Measurements from ENCODE around the gene IMMP2L.
"Not testable (repeated sequence)": the region's sequence is repeated elsewhere in the genome, so short reads cannot be mapped to it uniquely, and the experiment has no call there.

Gene IMMP2L

DNA sequence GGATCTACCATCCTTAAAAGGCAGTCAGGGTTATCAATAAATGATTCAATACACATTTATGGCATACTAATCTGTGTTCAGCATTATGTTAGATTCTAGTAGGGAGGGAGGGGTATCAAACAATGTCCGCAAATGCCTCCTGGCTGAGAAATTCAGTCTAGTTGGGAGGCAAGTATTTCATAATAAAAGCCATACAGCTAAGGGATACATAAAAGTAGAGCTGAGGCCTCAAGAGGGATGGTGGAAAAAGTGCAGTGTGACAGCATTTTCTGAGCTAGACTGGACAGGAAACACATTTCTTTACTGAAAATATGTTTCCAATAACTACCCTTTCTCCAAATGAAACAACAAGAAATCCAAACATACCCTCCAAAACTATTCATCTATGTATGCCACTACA is 624.1 kb downstream of the IMMP2L start:
- H3K9ac ChIP-seq (ENCODE audit: low read length) = no peak overlapping the region
- no peak for TF ChIP-seq EZH2phosphoT487 (conservative IDR thresholded peaks at IDR 0.05; ENCODE audit: low read length)
- TF ChIP-seq CTCF (IDR thresholded peaks at IDR 0.05; ENCODE audit: insufficient read depth, low read length, poor library complexity, severe bottlenecking) = no peak
- H4K20me1 ChIP-seq (ENCODE audit: low read depth, low read length) = no peaks in the 10 kb centered on the region
- no peaks in the 10 kb centered on the region for H3K27me3 ChIP-seq (ENCODE audit: low read length)
- no peaks in the 10 kb centered on the region for H3K36me3 ChIP-seq (ENCODE audit: low read length)
- no peak overlapping the region for H2AFZ ChIP-seq (ENCODE audit: low read depth, low read length, severe bottlenecking)
- H3K4me3 ChIP-seq (ENCODE audit: insufficient read depth, low read length, poor library complexity, severe bottlenecking) = no peak overlapping the region
- no peak overlapping the region for H3K4me2 ChIP-seq (ENCODE audit: low read depth, low read length, poor library complexity, severe bottlenecking)
- no peaks in the 10 kb centered on the region for H3K9me3 ChIP-seq (ENCODE audit: insufficient read depth, low read length)
- H3K79me2 ChIP-seq (ENCODE audit: insufficient read depth, low read length) = no peaks in the 10 kb centered on the region
- no peaks in the 10 kb centered on the region for H3K9me2 ChIP-seq (replicated peaks; ENCODE audit: insufficient read depth, low read length)
- H3K27ac ChIP-seq (ENCODE audit: low read depth, low read length) = no peak overlapping the region
- H3F3A ChIP-seq (ENCODE audit: insufficient read depth) = no peaks in the 10 kb centered on the region

- not testable (repeated sequence) for H3K36me3 ChIP-seq (ENCODE audit: low read length); H3K27me3 ChIP-seq (ENCODE audit: low read length); H3K4me2 ChIP-seq (ENCODE audit: low read depth, low read length, poor library complexity, severe bottlenecking); H4K20me1 ChIP-seq (ENCODE audit: low read depth, low read length); H3K9me2 ChIP-seq (replicated peaks; ENCODE audit: insufficient read depth, low read length); H3F3A ChIP-seq (ENCODE audit: insufficient read depth); H3K27ac ChIP-seq (ENCODE audit: low read depth, low read length); H3K9ac ChIP-seq (ENCODE audit: low read length); H2AFZ ChIP-seq (ENCODE audit: low read depth, low read length, severe bottlenecking); H3K4me3 ChIP-seq (ENCODE audit: insufficient read depth, low read length, poor library complexity, severe bottlenecking); H3K79me2 ChIP-seq (ENCODE audit: insufficient read depth, low read length); H3K9me3 ChIP-seq (ENCODE audit: insufficient read depth, low read length)
Measured at GRCh38 chr7:110936665-110937064, 625.6 kb downstream of the IMMP2L start.

- Histone ChIP-seq H3K27ac (ENCODE audit: low read depth, low read length) (no peak overlapping the region), H3K36me3 (ENCODE audit: low read length) (no peaks in the 10 kb centered on the region), H3K9ac (ENCODE audit: low read length) (no peak overlapping the region), H3K4me3 (ENCODE audit: insufficient read depth, low read length, poor library complexity, severe bottlenecking) (no peak overlapping the region), H4K20me1 (ENCODE audit: low read depth, low read length) (no peaks in the 10 kb centered on the region), H2AFZ (ENCODE audit: low read depth, low read length, severe bottlenecking) (no peak overlapping the region), H3K9me2 (replicated peaks; ENCODE audit: insufficient read depth, low read length) (no peaks in the 10 kb centered on the region), H3F3A (ENCODE audit: insufficient read depth) (no peaks in the 10 kb centered on the region), H3K9me3 (ENCODE audit: insufficient read depth, low read length) (no peaks in the 10 kb centered on the region), H3K4me2 (ENCODE audit: low read depth, low read length, poor library complexity, severe bottlenecking) (no peak overlapping the region), H3K27me3 (ENCODE audit: low read length) (no peaks in the 10 kb centered on the region), H3K79me2 (ENCODE audit: insufficient read depth, low read length) (no peaks in the 10 kb centered on the region)
- TF ChIP-seq EZH2phosphoT487 (conservative IDR thresholded peaks at IDR 0.05; ENCODE audit: low read length) (no peak), CTCF (IDR thresholded peaks at IDR 0.05; ENCODE audit: insufficient read depth, low read length, poor library complexity, severe bottlenecking) (no peak)
Measured at GRCh38 chr7:110929480-110930249, 632.6 kb downstream of the IMMP2L start.

GRCh38 chr7:110922906-110923305 is 639.4 kb downstream of the IMMP2L start:
- no peak overlapping the region for H3K4me2 ChIP-seq (ENCODE audit: low read depth, low read length, poor library complexity, severe bottlenecking)
- no peaks in the 10 kb centered on the region for H3K9me3 ChIP-seq (ENCODE audit: insufficient read depth, low read length)
- no peaks in the 10 kb centered on the region for H3K9me2 ChIP-seq (replicated peaks; ENCODE audit: insufficient read depth, low read length)
- no peak overlapping the region for H3K4me3 ChIP-seq (ENCODE audit: insufficient read depth, low read length, poor library complexity, severe bottlenecking)
- no peaks in the 10 kb centered on the region for H3K27me3 ChIP-seq (ENCODE audit: low read length)
- H3K27ac ChIP-seq (ENCODE audit: low read depth, low read length) = no peak overlapping the region
- no peaks in the 10 kb centered on the region for H3F3A ChIP-seq (ENCODE audit: insufficient read depth)
- TF ChIP-seq EZH2phosphoT487 (conservative IDR thresholded peaks at IDR 0.05; ENCODE audit: low read length) (no peak), CTCF (IDR thresholded peaks at IDR 0.05; ENCODE audit: insufficient read depth, low read length, poor library complexity, severe bottlenecking) (no peak)
- H4K20me1 ChIP-seq (ENCODE audit: low read depth, low read length) = no peaks in the 10 kb centered on the region
- H3K79me2 ChIP-seq (ENCODE audit: insufficient read depth, low read length) = no peaks in the 10 kb centered on the region
- no peaks in the 10 kb centered on the region for H3K36me3 ChIP-seq (ENCODE audit: low read length)
- H3K9ac ChIP-seq (ENCODE audit: low read length) = no peak overlapping the region
- H2AFZ ChIP-seq (ENCODE audit: low read depth, low read length, severe bottlenecking) = no peak overlapping the region

Measured in SU-DHL-6 (cell line).